Measurements from ENCODE around the gene HBG1. TPM values are rescaled to one million over a fixed set of nuclear protein-coding genes. Genes with fewer than 3 reads are reported as not detected.

Gene HBG1
- total RNA-seq, 1 experiment from 2014 or later: not detected

- no peak overlapping the region for H3K56ac ChIP-seq (ENCODE audit: insufficient read length, low read depth, low read length)
- H3T11ph ChIP-seq (ENCODE audit: low read length): no peak overlapping the region
- H3K18ac ChIP-seq (ENCODE audit: insufficient read length, low read depth, low read length): no peak overlapping the region
- WGBS (ENCODE audit: extremely low coverage, insufficient read length, low lambda C conversion rate): no CpG with 5 or more reads among the region's 1 CpG
- H3K27ac ChIP-seq (ENCODE audit: insufficient read length, low read depth, low read length): no peak overlapping the region
- H3K4me3 Mint-ChIP-seq: no peak overlapping the region
- no peak overlapping the region for H3K4me2 ChIP-seq (ENCODE audit: insufficient read depth, insufficient read length, low read length)
- no peak overlapping the region for H2BK5ac ChIP-seq (ENCODE audit: insufficient read length, low read length)
- H2BK20ac ChIP-seq (ENCODE audit: low read depth, low read length, poor library complexity, severe bottlenecking): no peak overlapping the region
- no peaks in the 10 kb centered on the region for H3K79me1 ChIP-seq (ENCODE audit: insufficient read depth, low read depth, low read length, poor library complexity, severe bottlenecking)
- no peaks in the 10 kb centered on the region for H3K4me1 Mint-ChIP-seq
- H3K4me1 ChIP-seq (ENCODE audit: insufficient read depth, low read length): no peaks in the 10 kb centered on the region
- H3K14ac ChIP-seq (ENCODE audit: insufficient read depth, low read length): no peak overlapping the region
- DNase-seq: no peak
- H2BK12ac ChIP-seq (ENCODE audit: insufficient read length, low read depth, low read length): no peak overlapping the region
- H3K36me3 Mint-ChIP-seq (ENCODE audit: insufficient read depth in 1 of 3, low read depth in 3 of 3): no peaks in the 10 kb centered on the region; a peak in 1 of 7 replicates
- no peak overlapping the region for H4K91ac ChIP-seq (ENCODE audit: insufficient read length, low read depth, low read length)
- H3K23me2 ChIP-seq (ENCODE audit: insufficient read length, low read depth, low read length, poor library complexity, severe bottlenecking): no peaks in the 10 kb centered on the region
- no peak overlapping the region for H4K8ac ChIP-seq (replicated peaks; ENCODE audit: insufficient read length, low read depth, low read length)
- H4K5ac ChIP-seq (ENCODE audit: insufficient read length, low read depth, low read length): no peak overlapping the region
- no peaks in the 10 kb centered on the region for H3K9me3 ChIP-seq (ENCODE audit: control insufficient read depth, low read depth, low read length)
- H3K27me3 ChIP-seq (ENCODE audit: insufficient read depth, low read length): no peaks in the 10 kb centered on the region
- H2BK120ac ChIP-seq (ENCODE audit: low read depth, low read length, poor library complexity, severe bottlenecking): no peak overlapping the region
- no peaks in the 10 kb centered on the region; the same call in 1 of the 2 replicates for H3K27me3 Mint-ChIP-seq (ENCODE audit: low read depth)
- no peak overlapping the region for H3K23ac ChIP-seq (ENCODE audit: insufficient read length, low read depth, low read length)
- H2AFZ ChIP-seq (ENCODE audit: low read length): no peak overlapping the region
- H3K9ac ChIP-seq (ENCODE audit: extremely low read depth, insufficient read length, low read length): no peak overlapping the region
- H3K79me2 ChIP-seq (ENCODE audit: insufficient read depth, low read length): no peaks in the 10 kb centered on the region
- no peak overlapping the region for H3K4ac ChIP-seq (ENCODE audit: low read depth, low read length)
- H4K20me1 ChIP-seq (ENCODE audit: control insufficient read depth, insufficient read depth, insufficient read length): no peaks in the 10 kb centered on the region
- TF ChIP-seq CTCF (conservative IDR thresholded peaks at IDR 0.05): no peak
- no peak overlapping the region for H2BK15ac ChIP-seq (ENCODE audit: low read depth, low read length)
- no peak overlapping the region for H2AK5ac ChIP-seq (ENCODE audit: insufficient read length, low read length)
- H3K9me3 Mint-ChIP-seq: no peaks in the 10 kb centered on the region
- no peak overlapping the region for H3K27ac Mint-ChIP-seq
These were observed 36.7 kb upstream of the HBG1 start for GRCh38 chr11:5286351-5286750.
